Tibial nerve (tissue), 3 donors: Measurements from ENCODE around the gene ADCK2.

Experiments
- POLR2A ChIP-seq, 2 donors: fragments of 450-650 bp; IDR thresholded peaks; one replicate each; pipeline ENCODE4 v1.6.1; 2017; ENCODE audit warnings: antibody characterized with exemption in 2 of 2, mild to moderate bottlenecking in 2 of 2, moderate library complexity in 2 of 2
- TF ChIP-seq, protein P1 (sequence below), 5 experiments: fragments of 200-600 bp in 3 of 5; fragments of 450-650 bp in 2 of 5; sonication (generic) in 3 of 5; IDR thresholded peaks; one replicate each; pipeline ENCODE4 v1.5.1; 2016 to 2019; ENCODE audit warnings: antibody characterized with exemption in 5 of 5, mild to moderate bottlenecking in 3 of 5, moderate library complexity in 2 of 5

DNA sequence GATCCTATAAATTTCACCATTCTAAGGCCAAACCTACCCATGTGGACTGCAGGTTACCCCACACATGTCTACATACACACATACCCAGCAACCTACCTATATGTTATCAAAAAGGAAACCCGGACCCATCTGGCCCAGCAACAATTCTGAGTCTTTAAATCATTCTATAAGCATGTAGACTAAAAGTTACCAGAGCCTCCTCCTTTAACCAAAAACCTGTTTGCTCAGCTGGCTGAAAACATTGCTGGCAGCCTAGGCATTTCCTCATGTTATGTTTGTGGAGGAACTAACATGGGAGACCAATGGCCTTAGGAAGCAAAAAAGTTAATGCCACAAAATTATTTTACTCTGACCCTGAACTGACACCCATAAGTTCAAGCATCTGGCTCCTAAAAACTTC, 5.3 kb upstream of the ADCK2 start:
- TF ChIP-seq, protein P1, sequence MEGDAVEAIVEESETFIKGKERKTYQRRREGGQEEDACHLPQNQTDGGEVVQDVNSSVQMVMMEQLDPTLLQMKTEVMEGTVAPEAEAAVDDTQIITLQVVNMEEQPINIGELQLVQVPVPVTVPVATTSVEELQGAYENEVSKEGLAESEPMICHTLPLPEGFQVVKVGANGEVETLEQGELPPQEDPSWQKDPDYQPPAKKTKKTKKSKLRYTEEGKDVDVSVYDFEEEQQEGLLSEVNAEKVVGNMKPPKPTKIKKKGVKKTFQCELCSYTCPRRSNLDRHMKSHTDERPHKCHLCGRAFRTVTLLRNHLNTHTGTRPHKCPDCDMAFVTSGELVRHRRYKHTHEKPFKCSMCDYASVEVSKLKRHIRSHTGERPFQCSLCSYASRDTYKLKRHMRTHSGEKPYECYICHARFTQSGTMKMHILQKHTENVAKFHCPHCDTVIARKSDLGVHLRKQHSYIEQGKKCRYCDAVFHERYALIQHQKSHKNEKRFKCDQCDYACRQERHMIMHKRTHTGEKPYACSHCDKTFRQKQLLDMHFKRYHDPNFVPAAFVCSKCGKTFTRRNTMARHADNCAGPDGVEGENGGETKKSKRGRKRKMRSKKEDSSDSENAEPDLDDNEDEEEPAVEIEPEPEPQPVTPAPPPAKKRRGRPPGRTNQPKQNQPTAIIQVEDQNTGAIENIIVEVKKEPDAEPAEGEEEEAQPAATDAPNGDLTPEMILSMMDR (IDR thresholded peaks at IDR 0.05) = no peak
- TF ChIP-seq POLR2A (IDR thresholded peaks at IDR 0.05) = no peak
